GM12878 (cell line): ENCODE results near the gene CHMP2B. TPM values are rescaled to one million over a fixed set of nuclear protein-coding genes. Genes with fewer than 3 reads are reported as not detected.

Experiments used
- ATAC-seq: fragments of 200-7000 bp; cut with Tn5 transposase; 3 replicates; pipeline ENCODE4 v1.9.1; 2020; ENCODE audit warnings: mild to moderate bottlenecking, moderate library complexity
- BruUV-seq: library from RNA; stranded (reverse); fragments of 400-500 nt; replicated peaks from 2 replicates; lab custom pipeline; 2021; lab: Mats Ljungman, UMichigan
- CTCF ChIA-PET: fragments of 300-600 bp; sonication (Branson Sonifier 250); formaldehyde crosslinking; extraction: SDS; loops from one replicate; lab custom pipeline; 2021; ENCODE audit warnings: inconsistent platforms; lab: Yijun Ruan, JAX
- POLR2A ChIA-PET: fragments of 350-600 bp; formaldehyde crosslinking; extraction: SDS; loops from one replicate; lab custom pipeline; 2021; ENCODE audit warnings: inconsistent platforms; lab: Charles Lee
- RAD21 ChIA-PET: fragments of 300-600 bp; sonication (Branson Sonifier 250); formaldehyde crosslinking; loops from one replicate; lab custom pipeline; 2023; ENCODE audit warnings: antibody characterized with exemption; ENCODE audit not compliant: unreplicated experiment; lab: Charles Lee
- SMC1A ChIA-PET: fragments of 300-600 bp; sonication (Branson Sonifier 250); formaldehyde crosslinking; loops from one replicate; lab custom pipeline; 2023; ENCODE audit not compliant: unreplicated experiment, uncharacterized antibody; lab: Charles Lee
- DNase-seq: peaks from one replicate; pipeline ENCODE4 v3.0.0-alpha.2; 2011; ENCODE audit warnings: low read depth, low spot score
- FAIRE-seq: peaks from 3 replicates; lab custom pipeline; 2011; peaks lifted over from hg19 to GRCh38; lab: Jason Lieb, UNC
- H2AFZ ChIP-seq: 2 replicates; pipeline ENCODE4 v1.6.0; 2011; ENCODE audit warnings: low read depth, low read length, control low read depth; ENCODE audit not compliant: control insufficient read depth
- H3K27ac ChIP-seq: 2 replicates; pipeline ENCODE4 v1.5.1; 2011; ENCODE audit warnings: control low read depth; ENCODE audit not compliant: control insufficient read depth, insufficient read depth
- H3K27me3 ChIP-seq, 2 experiments: replicated peaks in 1 of 2; 2 replicates each; pipeline versions ENCODE4 v1.6.0 to v1.6.1; 2011; ENCODE audit warnings: low read length in 1 of 2; ENCODE audit not compliant: control insufficient read depth in 2 of 2, insufficient read depth in 2 of 2
- H3K36me3 ChIP-seq, 2 experiments: 2 replicates each; pipeline ENCODE4 v1.5.1; 2011; ENCODE audit warnings: low read length in 1 of 2; ENCODE audit not compliant: control insufficient read depth in 2 of 2, insufficient read depth in 2 of 2
- H3K4me1 ChIP-seq: 2 replicates; pipeline ENCODE4 v1.6.1; 2011; ENCODE audit warnings: mild to moderate bottlenecking, low read length, moderate library complexity, mixed read lengths; ENCODE audit not compliant: control insufficient read depth, insufficient read depth
- H3K4me2 ChIP-seq: 2 replicates; pipeline ENCODE4 v1.6.0; 2011; ENCODE audit warnings: control low read depth; ENCODE audit not compliant: control insufficient read depth, insufficient read depth
- H3K4me3 ChIP-seq: fragments of 200-600 bp; sonication (generic); 2 replicates; pipeline ENCODE4 v1.5.1; 2016
- H3K79me2 ChIP-seq: 2 replicates; pipeline ENCODE4 v1.6.0; 2011; ENCODE audit warnings: low read length; ENCODE audit not compliant: control insufficient read depth, insufficient read depth
- H3K9ac ChIP-seq: 2 replicates; pipeline ENCODE4 v1.8.0; 2011; ENCODE audit warnings: low read length, control low read depth, mixed read lengths; ENCODE audit not compliant: control insufficient read depth, insufficient read depth
- H3K9me3 ChIP-seq: replicated peaks from 3 replicates; pipeline ENCODE4 v1.5.1; 2011; ENCODE audit warnings: mild to moderate bottlenecking, low read length; ENCODE audit not compliant: control insufficient read depth, insufficient read depth
- H4K20me1 ChIP-seq: 2 replicates; pipeline ENCODE4 v1.6.0; 2011; ENCODE audit not compliant: control insufficient read depth, insufficient read depth
- ASH2L ChIP-seq: fragments of 300-600, 200-600 bp; sonication (generic); IDR thresholded peaks from 2 replicates; pipeline ENCODE4 v1.6.1; 2017; ENCODE audit warnings: low read depth, mild to moderate bottlenecking, borderline replicate concordance
- NFYA ChIP-seq: IDR thresholded peaks from 2 replicates; pipeline ENCODE4 v1.6.1; 2011; ENCODE audit warnings: low read depth, mild to moderate bottlenecking, low read length, improper control_type of control experiment, borderline replicate concordance
- PKNOX1 ChIP-seq: fragments of 450-650 bp; IDR thresholded peaks from 2 replicates; pipeline ENCODE4 v1.6.1; 2016; ENCODE audit warnings: mild to moderate bottlenecking
- POLR2A ChIP-seq: IDR thresholded peaks from 2 replicates; pipeline ENCODE4 v1.6.1; 2011; ENCODE audit warnings: low read depth, mild to moderate bottlenecking, low read length
- PRDM15 ChIP-seq: fragments of 450-650 bp; formaldehyde crosslinking; IDR thresholded peaks from 2 replicates; pipeline ENCODE4 v1.4.0; 2020; ENCODE audit warnings: mild to moderate bottlenecking, moderate library complexity
- RAD21 ChIP-seq: IDR thresholded peaks from 2 replicates; pipeline ENCODE4 v1.6.1; 2011; ENCODE audit warnings: mild to moderate bottlenecking, low read depth, low read length, moderate library complexity; ENCODE audit not compliant: insufficient read depth
- SPI1 ChIP-seq: IDR thresholded peaks from 2 replicates; pipeline ENCODE4 v1.6.1; 2011; ENCODE audit warnings: low read depth, mild to moderate bottlenecking, low read length, moderate library complexity, borderline replicate concordance; ENCODE audit not compliant: insufficient read depth
- STAT3 ChIP-seq: IDR thresholded peaks from 2 replicates; pipeline ENCODE4 v1.6.1; 2011; ENCODE audit warnings: low read depth, low read length, improper control_type of control experiment
- ZBED1 ChIP-seq: IDR thresholded peaks from 2 replicates; pipeline ENCODE4 v1.6.1; 2016; ENCODE audit warnings: borderline replicate concordance
- WGBS: methylation state at CpG from one replicate; pipeline ENCODE4 v1.1.6; 2016; ENCODE audit warnings: low lambda C conversion rate; ENCODE audit not compliant: insufficient replicate concordance, insufficient coverage; ENCODE audit errors: missing lambda C conversion rate; 5-methylcytosine and 5-hydroxymethylcytosine counted together
- in situ Hi-C: fragments of 300-500 bp; cut with MboI; formaldehyde crosslinking; loops from 9 replicates; pipeline ENCODE4 v1.14.3; 2018; ENCODE audit warnings: mixed read lengths
- intact Hi-C: fragments of 100-400 bp; cut with micrococcal nuclease; formaldehyde crosslinking; loops from one replicate; pipeline ENCODE4 v1.14.2; 2022; ENCODE audit not compliant: unreplicated experiment
- polyA plus RNA-seq, 11 experiments: library from polyadenylated mRNA; depleted of rRNA in 4 of 11; unstranded in 6 of 11; stranded (reverse) in 5 of 11; fragments of >200 nt; fragmentation: Nextera tagmentation in 4 of 11; fragmentation: Illumina TruSeq in 1 of 11; extraction: Ambion mirVana in 4 of 11; extraction: Trizol in 1 of 11; gene quantifications; 1 replicate in 1 of 11; 2 replicates in 10 of 11; pipeline versions ENCODE4 v1.2.1 to v1.2.3, GENCODE V29; 2011 to 2016; ENCODE audit warnings: inconsistent platforms in 2 of 11, missing spikeins in 2 of 11, low read depth in 1 of 11
- total RNA-seq, 4 experiments: library from RNA; depleted of rRNA in 3 of 4; stranded (reverse); fragments of >200 nt in 3 of 4; fragmentation: Illumina TruSeq in 1 of 4; extraction: Trizol in 1 of 4; gene quantifications; 2 replicates each; pipeline versions ENCODE4 v1.2.1 to v1.2.3, GENCODE V29; 2013 to 2021

Gene CHMP2B
- total and polyA plus RNA-seq, 10 of the 15 experiments (the other 5 are each of a cell fraction or from before 2014, with no cell fraction given): 14.9 to 54.8 (median 24.6) TPM

- in situ Hi-C loops: no loop called here
- H3K4me3 ChIP-seq: no peak overlapping the region
- no peaks in the 10 kb centered on the region for H4K20me1 ChIP-seq
- no peak overlapping the region for H3K4me2 ChIP-seq
- H3K4me1 ChIP-seq: no peaks in the 10 kb centered on the region
- no peak overlapping the region for H2AFZ ChIP-seq
- intact Hi-C loops: no loop called here
- TF ChIP-seq SPI1 (no peak), PKNOX1 (no peak), ZBED1 (no peak), PRDM15 (CRISPR knock-in tag) (no peak), ASH2L (no peak), RAD21 (no peak), POLR2A (no peak), STAT3 (no peak), NFYA (no peak)
- RAD21 ChIA-PET: no interaction called here
- no peaks in the 10 kb centered on the region for H3K9me3 ChIP-seq
- 45% methylated on average over 1 of the region's 1 CpG for WGBS
- H3K27ac ChIP-seq: no peak overlapping the region
- H3K79me2 ChIP-seq: no peaks in the 10 kb centered on the region
- no TSS peak for BruUV-seq
- DNase-seq: no peak
- CTCF ChIA-PET: no interaction called here
- no peaks in the 10 kb centered on the region for H3K27me3 ChIP-seq
- ATAC-seq: no peak
- no peak for FAIRE-seq
- SMC1A ChIA-PET: no interaction called here
- H3K9ac ChIP-seq: no peak overlapping the region
- no peaks in the 10 kb centered on the region for H3K36me3 ChIP-seq
- POLR2A ChIA-PET: no interaction called here
Measured at GRCh38 chr3:87218560-87218959, 8.5 kb upstream of the CHMP2B start.
